Heart right ventricle (tissue), 16 donors: ENCODE data around the gene ANKS1B. TPM values are rescaled to one million over a fixed set of nuclear protein-coding genes. Genes with fewer than 3 reads are reported as not detected.

Experiments
- ATAC-seq, 8 donors: fragments of 200-7000 bp; cut with Tn5 transposase; one replicate each; pipeline ENCODE4 v1.9.1; 2020; ENCODE audit warnings: mild to moderate bottlenecking in 8 of 8, moderate library complexity in 8 of 8, moderate number of reproducible peaks in 1 of 8
- DNase-seq, 2 donors: peaks; one replicate each; pipeline ENCODE4 v3.0.0-alpha.2; 2020
- H3K27ac ChIP-seq, 10 donors: fragments of 200-600 bp; sonication (generic) in 2 of 10; one replicate each; pipeline versions ENCODE4 v1.5.0 to v1.8.0; 2020 to 2022; ENCODE audit warnings: mild to moderate bottlenecking in 3 of 10
- H3K27me3 ChIP-seq, 7 donors: fragments of 200-600 bp; one replicate each; pipeline ENCODE4 v1.8.0; 2021 to 2022; ENCODE audit warnings: mild to moderate bottlenecking in 2 of 7
- H3K36me3 ChIP-seq, 9 donors: fragments of 200-600 bp; sonication (generic) in 1 of 9; one replicate each; pipeline versions ENCODE4 v1.5.0 to v1.8.0; 2020 to 2022; ENCODE audit warnings: mild to moderate bottlenecking in 2 of 9
- H3K4me1 ChIP-seq, 9 donors: fragments of 200-600 bp; sonication (generic) in 1 of 9; one replicate each; pipeline versions ENCODE4 v1.5.0 to v1.8.0; 2020 to 2022; ENCODE audit warnings: mild to moderate bottlenecking in 4 of 9
- H3K4me3 ChIP-seq, 10 donors: fragments of 200-600 bp; sonication (generic) in 2 of 10; one replicate each; pipeline versions ENCODE4 v1.5.0 to v1.8.0; 2020 to 2022; ENCODE audit warnings: mild to moderate bottlenecking in 7 of 10, moderate library complexity in 2 of 10
- H3K9me3 ChIP-seq, 11 donors: fragments of 200-600 bp in 10 of 11; sonication (generic) in 2 of 11; one replicate each; pipeline versions ENCODE4 v1.5.0 to v1.8.0; 2013 to 2022; ENCODE audit warnings: mild to moderate bottlenecking in 2 of 11, control low read depth in 1 of 11, moderate library complexity in 1 of 11
- WGBS, 2 donors: extraction: QIAGEN DNeasy Blood & Tissue Kit; methylation state at CpG; one replicate each; pipeline ENCODE4 v1.1.7; 2013; ENCODE audit warnings: inconsistent platforms in 1 of 2; 5-methylcytosine and 5-hydroxymethylcytosine counted together
- intact Hi-C, 10 donors: fragments of 100-400 bp; cut with DNase I; formaldehyde crosslinking; loops; one replicate each; pipeline versions ENCODE4 v1.11.1 to v1.14.2; 2022
- polyA plus RNA-seq, 2 donors: library from polyadenylated mRNA; stranded (reverse); fragments of 200-250 nt; gene quantifications; one replicate each; pipeline ENCODE4 v1.2.3, GENCODE V29; 2013
- total RNA-seq, 10 donors: library from RNA; stranded (reverse); fragmentation: NEBNext Ultra II Directional in 3 of 10; extraction: Animal tissue kit (Norgen Biotek cat#: 25700) in 3 of 10; gene quantifications; one replicate each; pipeline versions ENCODE4 v1.2.1 to v1.2.4, GENCODE V29; 2021 to 2023
- TF ChIP-seq, protein P1 (sequence below), 9 donors: fragments of 200-600 bp; sonication (generic) in 2 of 9; IDR thresholded peaks; one replicate each; pipeline versions ENCODE4 v1.5.0 to v1.8.0; 2021 to 2022; ENCODE audit warnings: antibody characterized with exemption in 9 of 9, mild to moderate bottlenecking in 5 of 9, moderate library complexity in 1 of 9
- donor health status: Arrhythmogenic right ventricular cardiomyopathy.
- donor health status: ischemic (EF 13 %, LVEDD 7.1; RV severe dilation, severe dysfunction).
- donor health status: healthy with polysubstance abuse.
- donor health status: DM: no; HTN: yes; CAD: no.
- donor health status: DM: no; HTN: no; CAD: no.
- donor health status: ischemic (EF 25% LVEDD 6.9; RV normal size, moderate dysfunction).
- donor health status: ischemic (EF 25% LVEDD 5.7; RV mildly dilated, moderate dysfunction).
- donor health status: healthy.
- donor health status: DM: yes; HTN: yes; CAD: no.
- donor health status: Ischemic cardiomyopathy.
- donor health status: ischemic (EF 35%, LVEDD 5.7; RV mildly dilated, moderate dysfunction).
- donor health status: nonischemic (EF 11% LVEDD 7.7; RV severe dilation, severe dysfunction).
- donor health status: DM: yes; HTN: yes; CAD: no.
- donor health status: PGD.
- donor health status: ischemic (EF 29% LVEDD 5.4; RV normal size, mild dysfunction).
- donor health status: nonischemic (EF 23%, LVEDD 6.1; RV moderate dilation, normal function).

Gene ANKS1B
- total and polyA plus RNA-seq, 12 donors = 0.58 to 4.8 (median 1.8) TPM

DNA sequence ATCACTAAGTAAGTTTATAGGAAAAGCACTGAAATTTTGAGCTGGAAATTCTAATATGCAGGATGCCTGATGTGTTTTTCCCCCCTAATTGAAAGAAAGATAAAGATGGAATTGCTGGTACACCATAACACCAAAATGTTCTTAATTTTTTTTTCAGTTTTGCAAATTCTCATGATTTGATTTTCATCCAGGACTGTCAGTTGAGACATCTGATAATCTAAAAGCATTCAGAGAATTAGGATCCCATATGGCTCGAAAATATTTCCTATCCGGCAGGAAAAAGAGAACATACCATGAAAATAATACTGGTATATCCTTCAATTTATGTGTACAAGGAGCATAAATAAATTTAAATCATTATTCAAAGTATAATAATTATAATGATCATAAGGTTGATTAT, 887.6 kb downstream of the ANKS1B start:
- no peak for ATAC-seq
- Histone ChIP-seq H3K27ac (no peak overlapping the region), H3K36me3 (no peaks in the 10 kb centered on the region), H3K4me3 (no peak overlapping the region), H3K27me3 (no peaks in the 10 kb centered on the region), H3K9me3 (no peaks in the 10 kb centered on the region), H3K4me1 (no peaks in the 10 kb centered on the region)
- TF ChIP-seq, protein P1, sequence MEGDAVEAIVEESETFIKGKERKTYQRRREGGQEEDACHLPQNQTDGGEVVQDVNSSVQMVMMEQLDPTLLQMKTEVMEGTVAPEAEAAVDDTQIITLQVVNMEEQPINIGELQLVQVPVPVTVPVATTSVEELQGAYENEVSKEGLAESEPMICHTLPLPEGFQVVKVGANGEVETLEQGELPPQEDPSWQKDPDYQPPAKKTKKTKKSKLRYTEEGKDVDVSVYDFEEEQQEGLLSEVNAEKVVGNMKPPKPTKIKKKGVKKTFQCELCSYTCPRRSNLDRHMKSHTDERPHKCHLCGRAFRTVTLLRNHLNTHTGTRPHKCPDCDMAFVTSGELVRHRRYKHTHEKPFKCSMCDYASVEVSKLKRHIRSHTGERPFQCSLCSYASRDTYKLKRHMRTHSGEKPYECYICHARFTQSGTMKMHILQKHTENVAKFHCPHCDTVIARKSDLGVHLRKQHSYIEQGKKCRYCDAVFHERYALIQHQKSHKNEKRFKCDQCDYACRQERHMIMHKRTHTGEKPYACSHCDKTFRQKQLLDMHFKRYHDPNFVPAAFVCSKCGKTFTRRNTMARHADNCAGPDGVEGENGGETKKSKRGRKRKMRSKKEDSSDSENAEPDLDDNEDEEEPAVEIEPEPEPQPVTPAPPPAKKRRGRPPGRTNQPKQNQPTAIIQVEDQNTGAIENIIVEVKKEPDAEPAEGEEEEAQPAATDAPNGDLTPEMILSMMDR (IDR thresholded peaks at IDR 0.05) = no peak
- DNase-seq = no peak
- intact Hi-C loops = no loop called here
- WGBS, 2 donors = 76 to 84% methylated on average over 2 of the region's 2 CpGs

- Histone ChIP-seq H3K27me3 (no peaks in the 10 kb centered on the region), H3K36me3 (no peaks in the 10 kb centered on the region), H3K4me1 (no peaks in the 10 kb centered on the region), H3K27ac (no peak overlapping the region), H3K9me3 (no peaks in the 10 kb centered on the region), H3K4me3 (no peak overlapping the region)
- ATAC-seq = no peak
- 26 to 34% methylated on average over 3 of the region's 3 CpGs for whole genome bisulfite sequencing, 2 donors
- intact Hi-C loops = no loop called here
- DNase-seq = no peak
- TF ChIP-seq, protein P1 (IDR thresholded peaks at IDR 0.05) = no peak
Measured at GRCh38 chr12:99093166-99093565, 891.6 kb downstream of the ANKS1B start.

- H3K4me3 ChIP-seq = no peak overlapping the region
- ATAC-seq = no peak
- no peaks in the 10 kb centered on the region for H3K9me3 ChIP-seq
- intact Hi-C loops = no loop called here
- no peaks in the 10 kb centered on the region for H3K4me1 ChIP-seq
- DNase-seq = no peak
- TF ChIP-seq, protein P1 (IDR thresholded peaks at IDR 0.05) = no peak
- no peaks in the 10 kb centered on the region for H3K36me3 ChIP-seq
- no peak overlapping the region for H3K27ac ChIP-seq
- H3K27me3 ChIP-seq = no peaks in the 10 kb centered on the region
- 61 to 66% methylated on average over 9 of the region's 9 CpGs for WGBS, 2 donors
Measured at GRCh38 chr12:99092100-99092851, 892.5 kb downstream of the ANKS1B start.

GRCh38 chr12:99087278-99087677, 897.5 kb downstream of the ANKS1B start:
- WGBS, 2 donors = 49 to 52% methylated on average over 5 of the region's 5 CpGs
- Histone ChIP-seq H3K27ac (no peak overlapping the region), H3K27me3 (no peaks in the 10 kb centered on the region), H3K4me3 (no peak overlapping the region), H3K4me1 (no peaks in the 10 kb centered on the region), H3K36me3 (no peaks in the 10 kb centered on the region), H3K9me3 (no peaks in the 10 kb centered on the region)
- intact Hi-C loops = no loop called here
- ATAC-seq (no peak), DNase-seq (no peak)
- TF ChIP-seq, protein P1 (IDR thresholded peaks at IDR 0.05) = no peak
